GM18505 (cell line): Measurements from ENCODE around the gene ACIN1.
"Not testable (repeated sequence)": the region's sequence is repeated elsewhere in the genome, so short reads cannot be mapped to it uniquely, and the experiment has no call there.

ENCODE experiments used
- ATAC-seq: cut with Tn5 transposase; IDR thresholded peaks from one replicate; pipeline ENCODE4 v1.9.1; 2021; ENCODE audit not compliant: unreplicated experiment
- POLR2A ChIP-seq: IDR thresholded peaks from 4 replicates; pipeline ENCODE4 v1.6.1; 2011; ENCODE audit warnings: borderline replicate concordance; ENCODE audit not compliant: insufficient read depth, insufficient read length; ENCODE audit errors: extremely low read depth

The ACIN1 gene

DNA sequence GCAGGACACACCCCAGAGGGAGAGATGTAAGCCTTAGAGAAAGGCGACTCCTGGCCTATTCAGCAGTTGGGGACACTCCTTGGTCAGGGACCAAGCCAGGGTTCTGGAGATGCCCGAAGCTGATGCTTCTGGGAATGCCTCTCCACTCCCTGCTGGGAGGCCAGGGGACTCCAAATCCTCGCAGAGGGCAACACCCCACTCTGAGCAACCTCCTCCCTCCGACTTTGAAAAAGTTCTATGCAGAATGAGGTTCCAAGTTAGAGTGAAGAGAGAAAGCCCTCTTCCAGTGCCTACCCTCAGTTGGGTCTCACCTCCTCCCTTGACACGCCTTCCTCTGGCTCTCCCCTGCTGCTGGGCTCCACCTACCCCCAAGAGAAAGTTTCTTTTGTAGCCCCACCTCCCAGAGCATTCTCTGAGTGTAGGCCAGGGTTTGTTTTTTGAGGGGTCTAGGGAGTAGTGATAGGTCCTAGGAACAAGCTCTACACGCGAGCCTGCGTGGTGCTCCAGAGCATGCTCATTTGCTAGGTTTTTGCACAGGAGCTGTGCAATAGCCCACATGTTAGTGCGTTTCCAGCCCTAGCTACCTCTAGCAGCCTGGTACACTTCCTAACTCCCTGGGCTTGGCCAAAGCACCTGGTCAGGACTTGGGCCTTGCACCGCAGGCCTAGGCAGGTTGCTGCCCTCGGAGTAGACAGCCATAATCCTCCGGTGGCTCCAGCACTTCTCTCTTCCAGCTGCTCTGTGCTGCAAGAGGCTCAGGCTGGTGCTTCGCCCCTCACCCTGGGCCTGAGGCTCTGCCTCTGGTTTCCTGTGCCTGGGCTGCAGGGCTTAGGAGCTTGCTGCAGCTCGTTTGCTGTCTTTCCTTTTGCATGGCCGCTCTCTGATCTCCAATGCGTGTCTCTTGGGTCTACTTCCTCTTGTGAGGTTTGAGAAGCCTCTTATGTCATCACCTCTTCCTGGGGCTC, 24.7 kb upstream of the ACIN1 start:
- no peak for ATAC-seq
- no peak for TF ChIP-seq POLR2A

DNA sequence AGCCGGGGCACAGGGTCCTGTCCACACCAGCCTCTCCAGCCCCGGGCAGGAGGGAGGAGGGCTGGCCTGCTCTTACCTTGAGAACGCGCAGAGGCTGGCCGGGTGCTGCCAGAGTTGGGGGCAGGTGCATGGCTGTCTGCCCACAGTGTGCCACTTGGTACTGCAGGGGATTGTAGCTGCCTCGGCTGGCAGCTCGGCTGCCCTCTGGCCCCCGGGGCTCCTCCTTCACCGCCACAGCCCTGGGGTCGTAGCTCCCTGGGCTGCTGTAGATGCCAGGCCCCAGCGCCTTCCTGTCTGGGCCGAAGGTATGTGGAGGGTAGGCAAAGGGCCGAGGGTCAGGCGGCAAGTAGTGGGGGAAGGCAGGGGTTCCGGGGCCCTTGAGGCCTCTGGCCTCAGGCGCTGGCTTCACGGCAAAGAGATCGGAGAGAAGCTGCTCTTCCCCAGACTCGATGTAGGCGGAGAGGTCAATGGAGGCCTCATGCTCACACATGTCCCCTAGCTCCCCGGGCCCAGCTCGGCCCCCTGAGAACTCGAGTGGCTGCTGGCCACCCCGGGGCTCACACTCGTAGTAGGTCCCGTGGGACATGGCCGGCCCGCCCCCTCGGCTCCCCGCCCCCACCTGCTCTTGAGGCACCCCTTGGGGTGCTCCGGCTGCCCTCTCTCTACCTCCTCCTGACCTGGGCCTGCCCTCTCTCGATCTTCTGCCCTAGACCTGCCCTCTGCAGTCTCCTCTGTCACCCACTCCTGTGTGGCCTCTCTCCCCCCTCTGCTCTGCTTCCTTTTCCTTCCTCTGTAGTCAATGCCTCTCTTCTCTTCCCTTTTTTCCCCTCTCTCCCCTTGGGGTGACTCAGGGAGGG, 23.8 kb upstream of the ACIN1 start, which contains the start of gene CEBPE:
TSS of gene CEBPE (minus strand) at position 750 of the 857 bp plus-strand sequence. CDS start at position 586, 164 bp downstream.
- TF ChIP-seq POLR2A = no peak
- ATAC-seq = no peak

DNA sequence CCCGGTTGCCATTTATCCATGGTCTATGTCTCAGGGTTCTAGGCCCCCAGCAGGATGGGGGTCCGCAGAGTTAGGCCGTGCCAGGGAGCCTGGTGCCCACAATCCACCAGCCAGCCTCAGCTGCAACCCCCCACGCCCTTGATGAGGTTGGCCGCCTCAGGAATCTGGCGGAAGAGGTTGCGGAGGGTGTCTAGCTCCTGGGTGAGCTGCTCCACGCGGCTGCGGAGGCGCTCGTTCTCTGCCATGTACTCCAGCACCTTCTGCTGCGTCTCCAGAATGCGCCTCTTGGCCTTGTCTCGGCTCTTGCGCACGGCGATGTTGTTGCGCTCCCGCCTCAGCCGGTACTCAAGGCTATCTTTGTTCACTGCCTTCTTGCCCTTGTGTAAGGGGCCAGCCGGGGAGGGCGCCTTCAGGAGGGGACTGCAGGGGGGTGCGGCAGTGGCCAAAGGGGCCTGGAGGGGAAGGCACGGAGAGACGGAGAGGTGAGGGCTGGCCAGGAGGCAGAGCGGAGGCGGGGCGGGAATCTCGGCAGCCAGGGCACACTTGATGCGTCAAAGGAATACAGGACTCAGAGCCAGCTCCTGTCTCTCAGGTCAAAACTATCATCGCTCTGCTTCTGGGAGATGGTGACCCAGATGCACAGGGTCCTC, 22.6 kb upstream of the ACIN1 start:
- no peak for TF ChIP-seq POLR2A
- ATAC-seq = no peak

DNA sequence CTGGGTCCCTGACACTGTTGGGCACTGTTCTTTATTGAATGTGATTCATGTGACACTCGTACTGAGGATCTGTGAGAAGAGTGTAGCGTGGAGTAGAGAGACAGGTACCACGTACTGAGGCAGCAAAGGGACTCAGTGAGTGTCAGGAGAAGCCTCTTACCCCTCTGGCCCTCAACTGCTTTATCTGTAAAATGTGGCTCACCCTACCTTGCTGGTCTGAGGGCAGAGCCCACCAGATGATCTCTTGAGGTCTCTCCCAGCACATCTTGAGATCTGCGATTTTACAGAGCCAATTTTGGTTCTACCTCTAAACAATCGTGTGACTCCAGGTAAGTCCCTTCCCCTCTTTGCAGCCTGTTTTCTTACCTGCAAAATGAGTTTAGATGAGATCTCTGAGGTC, 21.0 kb upstream of the ACIN1 start:
- no peak for TF ChIP-seq POLR2A
- no peak for ATAC-seq

DNA sequence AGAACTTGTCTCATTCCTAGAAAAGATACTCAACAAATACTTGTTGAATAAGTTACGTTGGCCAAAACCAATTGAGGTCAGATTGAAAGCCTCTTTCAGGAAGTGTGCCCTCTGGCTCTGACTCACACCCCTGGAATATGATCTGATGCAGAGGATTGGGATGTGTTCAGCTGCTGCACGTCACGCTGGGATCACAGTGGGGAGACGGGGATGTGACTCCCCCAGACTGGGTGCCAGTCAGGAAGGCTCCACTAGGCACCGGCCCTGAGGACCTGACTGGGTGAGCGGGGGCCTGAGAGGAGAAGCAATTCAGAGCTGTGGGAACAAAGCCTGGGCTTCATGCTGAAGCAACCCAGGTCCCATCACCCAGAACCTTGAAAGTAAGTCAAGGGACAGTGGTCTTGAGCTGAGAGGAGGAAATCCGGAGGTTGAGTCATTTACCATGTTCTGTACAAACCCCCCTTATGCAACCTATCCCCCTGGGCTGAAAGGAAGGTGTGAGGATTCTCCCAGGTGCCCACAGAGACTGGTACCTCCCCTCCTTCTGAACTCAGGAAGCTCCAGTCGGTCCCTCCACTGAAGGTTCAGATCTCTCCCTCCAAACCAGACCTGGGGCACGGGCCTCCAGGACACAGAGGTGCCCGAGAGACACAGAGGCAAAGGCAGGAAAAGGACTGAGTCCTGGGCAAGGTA, 20.2 kb upstream of the ACIN1 start:
- no peak for TF ChIP-seq POLR2A
- no peak for ATAC-seq

DNA sequence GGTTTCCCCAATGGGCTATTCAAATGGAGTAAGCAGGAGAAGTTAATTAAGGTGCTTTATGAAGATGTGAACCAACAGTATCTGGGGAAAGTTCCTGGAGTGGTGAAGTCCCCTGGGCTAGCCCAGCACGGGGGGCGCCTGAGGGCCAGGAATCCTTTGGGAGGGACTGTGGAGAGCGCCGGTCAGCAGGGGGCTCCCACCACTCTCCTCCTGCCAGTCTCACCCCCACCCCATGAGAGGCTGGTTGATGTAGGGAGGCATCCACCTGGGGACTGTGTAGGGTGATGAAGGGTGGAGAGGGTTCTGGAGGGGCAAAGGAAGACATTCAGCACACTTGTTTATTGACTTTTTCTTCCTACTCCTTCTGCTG, 19.7 kb upstream of the ACIN1 start:
- TF ChIP-seq POLR2A = no peak
- no peak for ATAC-seq

DNA sequence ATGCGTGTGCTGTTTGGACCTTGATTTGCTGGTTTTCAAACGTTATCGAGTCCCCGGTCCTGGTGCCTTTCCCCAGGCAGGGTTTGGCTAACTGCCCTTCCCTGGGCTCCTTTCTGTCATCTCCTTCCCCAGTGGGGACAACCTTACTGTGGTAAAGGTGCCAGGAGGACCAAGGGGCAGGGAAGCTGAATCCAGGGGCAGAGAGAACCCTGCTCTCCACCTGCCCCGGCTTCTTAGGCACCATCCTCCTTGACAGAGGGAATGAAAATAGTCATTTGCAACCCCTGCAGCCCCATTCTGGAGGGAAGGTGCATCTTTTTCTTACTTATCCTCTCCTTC, 19.2 kb upstream of the ACIN1 start:
- TF ChIP-seq POLR2A = no peak
- no peak for ATAC-seq

DNA sequence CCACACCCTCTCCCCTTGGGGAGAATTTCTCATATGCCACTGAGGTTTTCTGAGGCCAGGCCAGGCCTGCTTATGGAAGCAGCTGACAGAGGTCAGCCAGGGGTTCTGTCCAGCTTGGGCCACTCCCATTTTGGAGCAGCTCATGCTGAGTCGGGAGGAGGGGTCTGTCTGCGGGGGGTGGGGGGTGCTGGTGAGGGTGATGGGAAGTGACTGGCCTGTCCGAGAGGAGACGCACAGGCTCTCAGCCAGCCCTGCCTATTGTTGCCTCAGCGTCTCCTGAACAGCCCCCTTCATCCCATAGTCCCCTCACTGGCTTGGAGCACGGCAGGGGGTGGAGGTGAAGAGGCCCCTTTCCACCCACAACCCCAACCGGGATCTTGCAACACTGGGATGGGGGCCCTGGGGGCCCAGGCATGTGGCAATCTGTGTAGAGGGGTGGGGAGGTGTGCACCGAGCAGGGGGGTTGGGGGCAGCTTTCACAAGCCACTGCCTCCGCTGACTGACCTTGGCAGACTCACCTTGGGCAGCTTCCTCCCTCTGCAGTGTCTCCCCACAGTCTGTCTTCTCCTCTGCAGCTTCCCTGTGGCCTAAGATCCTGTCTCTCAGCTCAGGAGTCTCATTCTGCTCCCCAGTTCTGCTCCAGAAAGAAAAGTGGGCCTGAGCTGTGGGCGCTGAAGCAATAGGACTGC, 18.6 kb upstream of the ACIN1 start:
- no peak for TF ChIP-seq POLR2A
- ATAC-seq = no peak

DNA sequence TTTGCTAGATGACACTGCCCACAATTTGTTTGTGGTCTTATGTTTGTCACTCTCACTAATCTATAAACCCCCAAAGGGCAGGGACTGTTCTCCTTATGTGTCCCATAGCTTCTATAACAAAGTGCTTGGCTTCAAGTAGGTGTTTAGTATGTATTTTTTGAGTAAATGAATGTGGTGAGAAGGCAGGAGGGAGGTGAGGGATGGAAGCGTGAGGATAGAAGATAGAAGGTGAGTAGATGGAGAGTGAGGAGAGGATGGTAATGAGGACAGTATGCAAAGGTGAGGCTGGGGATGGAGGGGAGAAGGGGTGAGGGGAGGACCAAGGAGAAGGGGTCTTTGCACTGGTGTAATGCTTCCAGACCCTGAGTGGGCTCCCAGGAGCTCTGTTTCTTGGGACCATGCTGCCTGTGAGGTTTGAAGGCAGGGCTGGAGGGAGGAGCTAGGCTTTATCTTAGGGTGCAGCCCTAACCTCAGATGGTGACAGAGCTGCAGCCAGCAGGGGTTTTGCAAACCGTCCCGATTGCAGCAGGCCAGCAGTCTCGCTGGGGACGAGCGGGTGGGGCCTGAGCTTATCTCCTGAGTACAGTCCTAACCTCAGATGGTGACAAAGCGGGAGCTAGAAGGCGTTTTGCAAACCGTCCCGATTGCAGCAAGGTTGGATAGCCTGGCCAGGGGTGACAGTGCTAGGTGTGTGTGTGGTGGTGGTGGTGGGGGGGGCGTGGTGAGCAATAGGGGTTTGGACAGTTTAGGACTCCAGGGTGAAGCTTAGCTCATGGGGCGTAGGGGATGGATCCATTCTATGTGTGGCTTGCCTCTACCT, 17.6 kb upstream of the ACIN1 start:
- TF ChIP-seq POLR2A = no peak
- no peak for ATAC-seq

DNA sequence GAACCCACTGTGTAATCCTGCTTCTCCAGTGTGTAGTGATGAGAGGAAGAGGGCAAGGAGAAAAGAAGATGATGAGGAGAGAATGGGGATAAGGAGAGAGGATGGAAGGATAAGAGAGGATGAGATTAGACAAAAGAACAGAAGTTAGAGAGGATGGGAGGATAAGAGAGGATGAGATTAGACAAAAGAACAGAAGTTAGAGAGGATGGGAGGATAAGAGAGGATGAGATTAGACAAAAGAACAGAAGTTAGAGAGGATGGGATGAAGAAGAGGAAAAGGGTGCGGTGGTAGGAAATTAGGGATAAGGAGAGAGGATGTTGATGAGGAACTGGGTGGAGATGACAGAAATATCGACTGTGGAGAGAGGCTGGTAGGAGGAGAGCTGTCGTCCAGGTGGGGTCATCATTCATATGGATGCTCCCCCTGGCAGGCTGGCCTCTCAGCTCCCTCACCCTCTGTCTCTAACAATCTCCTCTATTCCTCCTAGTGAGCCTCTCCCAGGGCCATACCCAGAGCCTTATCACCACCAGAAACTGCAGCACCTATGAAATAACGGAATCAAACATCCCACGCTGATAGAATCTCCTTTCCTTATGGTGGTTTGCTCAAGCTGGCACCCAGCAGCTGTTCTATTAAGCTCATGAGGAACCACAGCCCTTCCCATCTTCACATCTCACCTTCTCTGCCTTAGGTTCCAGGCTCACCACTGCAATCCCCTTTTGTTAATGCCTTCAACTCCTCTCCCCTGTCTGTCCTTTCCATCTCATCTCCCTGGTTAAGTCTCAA, 15.8 kb upstream of the ACIN1 start:
- TF ChIP-seq POLR2A = no peak
- no peak for ATAC-seq

DNA sequence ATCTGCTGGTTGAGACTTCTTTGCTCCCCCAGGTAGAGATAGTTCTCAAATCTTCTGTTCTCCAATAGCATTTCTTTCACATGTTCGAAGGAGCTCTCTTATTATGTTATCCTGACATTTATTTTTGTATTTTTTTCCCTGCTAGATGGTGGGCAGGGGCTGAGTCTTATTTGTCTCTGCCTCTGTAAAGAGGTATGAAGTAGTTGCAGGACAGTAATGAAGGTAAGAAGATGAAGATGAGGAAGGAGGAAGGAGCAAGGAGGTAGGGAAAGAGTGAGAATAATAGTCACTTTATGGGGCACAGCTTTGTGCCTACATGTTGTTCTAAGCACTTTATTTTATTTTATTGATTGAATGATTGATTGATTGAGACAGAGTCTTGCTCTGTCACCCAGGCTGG, 14.8 kb upstream of the ACIN1 start:
- TF ChIP-seq POLR2A = no peak
- no peak for ATAC-seq

DNA sequence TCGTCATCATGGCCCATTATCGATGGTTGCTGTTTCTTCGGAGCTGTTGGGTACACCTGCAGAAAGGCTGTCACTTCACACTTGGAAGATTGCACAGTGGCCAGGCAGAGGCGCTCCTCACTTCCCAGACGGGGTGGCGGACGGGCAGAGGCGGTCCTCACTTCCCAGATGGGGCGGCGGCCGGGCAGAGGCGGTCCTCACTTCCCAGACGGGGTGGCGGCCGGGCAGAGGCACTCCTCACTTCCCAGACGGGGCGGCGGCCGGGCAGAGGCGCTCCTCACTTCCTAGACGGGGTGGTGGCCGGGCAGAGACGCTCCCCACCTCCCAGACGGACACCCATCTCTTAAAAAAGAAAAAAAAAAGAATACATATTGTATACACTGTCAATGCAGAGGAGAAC, 13.2 kb upstream of the ACIN1 start:
- not testable (repeated sequence) for ATAC-seq

DNA sequence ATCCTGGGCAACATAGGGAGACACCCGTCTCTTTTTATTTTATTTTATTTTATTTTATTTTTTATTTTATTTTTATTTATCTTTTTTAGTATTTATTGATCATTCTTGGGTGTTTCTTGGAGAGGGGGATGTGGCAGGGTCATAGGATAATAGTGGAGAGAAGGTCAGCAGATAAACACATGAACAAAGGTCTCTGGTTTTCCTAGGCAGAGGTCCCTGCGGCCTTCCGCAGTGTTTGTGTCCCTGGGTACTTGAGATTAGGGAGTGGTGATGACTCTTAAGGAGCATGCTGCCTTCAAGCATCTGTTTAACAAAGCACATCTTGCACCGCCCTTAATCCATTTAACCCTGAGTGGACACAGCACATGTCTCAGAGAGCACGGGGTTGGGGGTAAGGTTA, 12.7 kb upstream of the ACIN1 start:
- not testable (repeated sequence) for ATAC-seq
